NB4 (cell line): Measurements from ENCODE around the gene PHLDB3.
"Not testable (repeated sequence)": the region's sequence is repeated elsewhere in the genome, so short reads cannot be mapped to it uniquely, and the experiment has no call there.

Experiments
- DNase-seq: peaks from one replicate; pipeline ENCODE4 v3.0.0; 2010; ENCODE audit warnings: low read depth
- H3K4me3 ChIP-seq: one replicate; pipeline ENCODE4 v1.5.1; 2011; ENCODE audit warnings: mild to moderate bottlenecking, low read depth, low read length, moderate library complexity
- MYC ChIP-seq: IDR thresholded peaks from 2 replicates; pipeline ENCODE4 v1.6.1; 2011; ENCODE audit warnings: low read depth, low read length
- POLR2A ChIP-seq: IDR thresholded peaks from 2 replicates; pipeline ENCODE4 v1.6.1; 2011; ENCODE audit warnings: mild to moderate bottlenecking; ENCODE audit not compliant: insufficient read length; ENCODE audit errors: extremely low read depth
- TF ChIP-seq, protein P1 (sequence below): IDR thresholded peaks from 2 replicates; pipeline ENCODE4 v1.6.1; 2011; ENCODE audit warnings: low read depth, low read length
- TF ChIP-seq, protein P2 (sequence below): IDR thresholded peaks from one replicate; pipeline ENCODE4 v1.5.1; 2012; ENCODE audit warnings: low read depth, low read length

Gene PHLDB3

DNA sequence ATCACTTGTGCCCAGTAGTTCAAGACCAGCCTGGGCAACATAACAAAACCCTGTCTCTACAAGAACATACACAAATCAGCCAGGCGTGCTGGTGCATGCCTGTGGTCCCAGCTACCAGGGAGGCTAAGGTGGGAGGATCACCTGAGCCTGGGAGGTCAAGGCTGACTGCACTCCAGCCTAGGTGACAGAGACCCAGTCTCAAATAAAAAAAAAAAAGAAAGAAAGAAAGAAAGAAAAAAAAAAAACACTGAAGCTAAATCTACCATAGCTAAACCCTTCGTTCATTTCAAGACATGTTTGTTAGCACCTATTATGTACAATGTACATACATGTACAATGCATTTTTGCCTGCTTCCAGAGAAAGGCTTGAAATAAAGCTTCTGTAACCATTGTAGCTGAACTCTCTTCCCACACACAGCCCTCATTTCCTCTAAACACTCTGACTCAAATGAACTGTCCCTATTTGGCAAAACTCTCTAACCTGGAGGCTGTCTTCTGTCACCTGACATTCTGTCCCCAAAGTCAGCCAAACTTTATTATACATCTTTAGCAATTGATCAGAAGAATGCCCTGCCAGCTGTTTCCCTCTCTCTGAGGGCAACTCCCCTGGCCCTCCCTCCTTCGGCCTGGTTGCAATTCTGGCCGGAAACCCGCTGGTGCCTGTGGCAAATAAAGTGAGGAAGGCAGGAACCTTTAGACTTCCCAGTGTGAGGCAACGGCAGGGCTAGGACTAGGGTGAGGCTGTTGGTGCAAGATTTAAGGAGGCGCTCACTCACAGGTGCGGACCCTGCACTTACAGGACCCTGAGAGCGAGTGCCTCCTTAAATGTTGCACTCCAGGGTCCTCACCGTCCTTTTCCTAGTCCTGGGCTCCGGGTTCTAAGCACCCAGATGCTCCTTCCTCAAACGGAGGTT is 20.6 kb upstream of the PHLDB3 start:
- TF ChIP-seq MYC, result no peak
- TF ChIP-seq, protein P1, sequence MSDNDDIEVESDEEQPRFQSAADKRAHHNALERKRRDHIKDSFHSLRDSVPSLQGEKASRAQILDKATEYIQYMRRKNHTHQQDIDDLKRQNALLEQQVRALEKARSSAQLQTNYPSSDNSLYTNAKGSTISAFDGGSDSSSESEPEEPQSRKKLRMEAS, result no peak
- TF ChIP-seq, protein P2, sequence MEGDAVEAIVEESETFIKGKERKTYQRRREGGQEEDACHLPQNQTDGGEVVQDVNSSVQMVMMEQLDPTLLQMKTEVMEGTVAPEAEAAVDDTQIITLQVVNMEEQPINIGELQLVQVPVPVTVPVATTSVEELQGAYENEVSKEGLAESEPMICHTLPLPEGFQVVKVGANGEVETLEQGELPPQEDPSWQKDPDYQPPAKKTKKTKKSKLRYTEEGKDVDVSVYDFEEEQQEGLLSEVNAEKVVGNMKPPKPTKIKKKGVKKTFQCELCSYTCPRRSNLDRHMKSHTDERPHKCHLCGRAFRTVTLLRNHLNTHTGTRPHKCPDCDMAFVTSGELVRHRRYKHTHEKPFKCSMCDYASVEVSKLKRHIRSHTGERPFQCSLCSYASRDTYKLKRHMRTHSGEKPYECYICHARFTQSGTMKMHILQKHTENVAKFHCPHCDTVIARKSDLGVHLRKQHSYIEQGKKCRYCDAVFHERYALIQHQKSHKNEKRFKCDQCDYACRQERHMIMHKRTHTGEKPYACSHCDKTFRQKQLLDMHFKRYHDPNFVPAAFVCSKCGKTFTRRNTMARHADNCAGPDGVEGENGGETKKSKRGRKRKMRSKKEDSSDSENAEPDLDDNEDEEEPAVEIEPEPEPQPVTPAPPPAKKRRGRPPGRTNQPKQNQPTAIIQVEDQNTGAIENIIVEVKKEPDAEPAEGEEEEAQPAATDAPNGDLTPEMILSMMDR, result no peak
- TF ChIP-seq POLR2A, result no peak
- DNase-seq, result peak; percentile 89

DNA sequence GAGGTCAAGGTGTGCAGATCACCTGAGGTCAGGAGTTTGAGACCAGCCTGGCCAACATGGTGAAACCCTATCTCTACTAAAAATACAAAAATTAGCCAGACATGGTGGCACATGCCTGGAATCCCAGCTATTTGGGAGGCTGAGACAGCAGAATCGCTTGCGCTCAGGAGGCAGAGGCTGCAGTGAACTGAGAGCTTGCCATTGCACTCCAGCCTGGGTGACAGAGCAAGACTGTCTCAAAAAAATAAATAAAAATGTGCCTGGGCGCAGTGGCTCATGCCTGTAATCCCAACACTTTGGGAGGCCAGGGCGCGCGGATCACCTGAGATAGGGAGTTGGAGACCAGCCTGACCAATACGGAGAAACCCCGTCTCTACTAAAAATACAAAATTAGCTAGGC is 19.1 kb upstream of the PHLDB3 start:
- H3K4me3 ChIP-seq, DNase-seq: not testable (repeated sequence)

More for the DNA sequence above, 20.6 kb upstream of the PHLDB3 start:
- peak overlapping the region; percentile 73 for H3K4me3 ChIP-seq

DNA sequence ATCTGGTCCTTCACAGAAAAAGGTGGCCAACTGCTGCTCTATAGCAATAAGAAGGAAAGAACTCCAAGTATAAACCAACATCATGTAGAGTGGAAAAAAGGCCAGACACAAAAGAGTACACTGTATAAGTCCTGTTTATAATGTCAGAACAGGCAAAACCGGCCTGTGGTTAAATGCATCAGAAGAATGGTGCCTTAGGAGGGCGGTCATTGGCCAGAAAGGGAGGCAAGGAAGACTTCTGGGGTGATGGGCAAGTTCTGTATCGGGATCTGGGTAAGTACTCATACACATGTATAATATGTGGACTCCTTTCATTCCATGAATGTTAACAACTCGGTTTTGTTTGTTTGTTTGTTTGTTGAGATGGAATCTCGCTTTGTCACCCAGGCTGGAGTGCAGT is 18.4 kb upstream of the PHLDB3 start:
- TF ChIP-seq, protein P1, result no peak
- TF ChIP-seq, protein P2, result no peak
- TF ChIP-seq MYC, result no peak
- TF ChIP-seq POLR2A, result no peak
- no peak for DNase-seq
- no peak overlapping the region for H3K4me3 ChIP-seq

DNA sequence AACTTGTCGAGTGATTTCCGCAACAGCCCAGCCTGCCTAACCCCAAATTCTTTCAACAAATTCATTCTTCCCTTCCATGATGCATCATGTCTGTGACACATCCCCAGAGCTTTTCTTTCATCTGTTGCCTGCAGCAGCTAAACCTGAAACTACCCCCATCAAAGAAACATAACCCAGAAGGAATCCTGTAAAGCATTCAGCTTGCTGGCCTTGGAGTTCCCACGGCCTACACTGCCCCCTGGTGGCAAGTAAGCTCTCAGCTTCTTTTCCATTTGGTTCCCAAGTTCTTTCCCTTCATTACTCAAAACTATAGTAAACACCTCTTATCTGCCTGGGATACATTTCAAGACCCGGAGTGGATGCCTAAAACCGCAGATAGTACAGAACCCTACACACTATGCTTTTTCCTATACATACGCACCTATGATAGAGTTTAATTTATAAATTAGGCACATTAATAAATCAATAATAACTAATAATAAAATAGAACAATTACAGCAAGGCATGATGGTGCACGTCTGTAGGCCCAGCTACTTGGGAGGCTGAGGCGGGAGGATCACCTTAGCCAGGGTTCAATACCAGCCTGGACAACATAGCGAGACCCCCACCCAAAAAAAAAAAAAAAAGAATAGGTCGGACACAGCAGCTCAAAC is 15.0 kb upstream of the PHLDB3 start:
- TF ChIP-seq MYC (no peak), POLR2A (no peak)
- TF ChIP-seq, protein P2, result peak; percentile 68
- TF ChIP-seq, protein P1, result no peak
- DNase-seq, result peak; percentile 79

DNA sequence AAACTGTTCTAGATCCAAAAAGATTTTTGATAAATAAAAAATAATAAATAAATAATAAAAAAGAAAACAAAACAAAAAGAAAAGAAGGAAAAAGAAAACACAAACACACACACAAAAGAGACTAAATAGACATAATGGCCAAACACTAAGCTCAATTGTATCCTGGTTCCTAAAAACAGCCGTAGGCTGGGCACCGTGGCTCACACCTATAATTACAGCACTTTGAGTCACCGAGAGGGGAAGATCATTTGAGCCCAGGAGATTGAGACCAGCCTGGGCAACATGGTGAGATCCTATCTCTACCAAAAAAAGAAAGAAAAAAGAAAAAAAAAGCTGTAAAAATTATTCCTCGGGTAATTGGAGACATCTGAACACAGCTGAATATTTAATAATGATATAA is 13.5 kb upstream of the PHLDB3 start:
- H3K4me3 ChIP-seq, result no peak overlapping the region
- no peak for DNase-seq
- TF ChIP-seq, protein P1, result no peak
- TF ChIP-seq, protein P2, result no peak
- TF ChIP-seq MYC (no peak), POLR2A (no peak)

More for the DNA sequence above, 15.0 kb upstream of the PHLDB3 start:
- no peak overlapping the region for H3K4me3 ChIP-seq

DNA sequence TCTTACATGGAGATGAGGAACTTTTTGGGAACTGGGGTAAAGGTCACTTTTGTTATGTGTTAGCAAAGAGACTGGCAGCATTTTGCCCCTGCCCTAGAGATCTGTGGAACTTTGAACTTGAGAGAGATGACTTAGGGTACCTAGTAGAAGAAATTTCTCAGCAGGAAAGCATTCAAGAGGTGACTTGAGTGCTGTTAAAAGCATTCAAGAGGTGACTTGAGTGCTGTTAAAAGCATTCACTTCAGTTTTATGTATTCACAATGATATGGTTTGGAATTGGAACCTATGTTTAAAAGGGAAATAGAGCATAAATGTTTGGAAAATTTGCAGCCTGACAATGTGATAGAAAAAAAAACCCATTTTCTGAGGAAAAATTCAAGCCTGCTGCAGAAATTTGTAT is 7.9 kb upstream of the PHLDB3 start:
- DNase-seq, H3K4me3 ChIP-seq: not testable (repeated sequence)
